HEK293T (cell line): ENCODE data around the gene TTLL9.

ENCODE experiments used
- CTCF ChIA-PET: fragments of 350-600 bp; formaldehyde crosslinking; extraction: SDS; loops from one replicate; lab custom pipeline; 2021; ENCODE audit warnings: antibody characterized with exemption, inconsistent platforms; lab: Yijun Ruan, JAX
- POLR2A ChIA-PET: fragments of 350-600 bp; formaldehyde crosslinking; extraction: SDS; loops from one replicate; lab custom pipeline; 2020; ENCODE audit warnings: antibody characterized with exemption, inconsistent platforms; lab: Yijun Ruan, JAX
- DNase-seq: peaks from one replicate; pipeline ENCODE4 v3.0.0; 2012; ENCODE audit warnings: mixed read lengths; ENCODE audit errors: extremely low spot score
- ARNT ChIP-seq: fragments of 450-650 bp; IDR thresholded peaks from 2 replicates; pipeline ENCODE4 v1.6.1; 2017; ENCODE audit warnings: mild to moderate bottlenecking
- BHLHE40 ChIP-seq: fragments of 450-650 bp; IDR thresholded peaks from 2 replicates; pipeline ENCODE4 v1.6.1; 2016; ENCODE audit warnings: mild to moderate bottlenecking, moderate library complexity, borderline replicate concordance
- CTBP1 ChIP-seq: fragments of 450-650 bp; IDR thresholded peaks from 2 replicates; pipeline ENCODE4 v1.6.1; 2016; ENCODE audit warnings: borderline replicate concordance
- ELF4 ChIP-seq: fragments of 450-650 bp; IDR thresholded peaks from 2 replicates; pipeline ENCODE4 v1.6.1; 2017; ENCODE audit warnings: antibody characterized with exemption
- FOXA1 ChIP-seq: fragments of 450-650 bp; IDR thresholded peaks from 2 replicates; pipeline ENCODE4 v1.6.1; 2016; ENCODE audit warnings: mild to moderate bottlenecking
- FOXK2 ChIP-seq: fragments of 450-650 bp; IDR thresholded peaks from 2 replicates; pipeline ENCODE4 v1.6.1; 2016; ENCODE audit warnings: mild to moderate bottlenecking
- FOXM1 ChIP-seq: fragments of 450-650 bp; IDR thresholded peaks from 2 replicates; pipeline ENCODE4 v1.6.1; 2017; ENCODE audit warnings: mild to moderate bottlenecking, borderline replicate concordance
- HDGF ChIP-seq: fragments of 450-650 bp; IDR thresholded peaks from 2 replicates; pipeline ENCODE4 v1.6.1; 2017; ENCODE audit warnings: antibody characterized with exemption, borderline replicate concordance
- L3MBTL2 ChIP-seq: fragments of 450-650 bp; conservative IDR thresholded peaks from 2 replicates; pipeline ENCODE4 v1.6.1; 2016; ENCODE audit warnings: mild to moderate bottlenecking
- LEF1 ChIP-seq: fragments of 450-650 bp; IDR thresholded peaks from 2 replicates; pipeline ENCODE4 v1.6.1; 2017; ENCODE audit warnings: mild to moderate bottlenecking, borderline replicate concordance
- NFRKB ChIP-seq: fragments of 450-650 bp; IDR thresholded peaks from 2 replicates; pipeline ENCODE4 v1.6.1; 2016; ENCODE audit warnings: mild to moderate bottlenecking, moderate library complexity
- SP1 ChIP-seq: fragments of 450-650 bp; IDR thresholded peaks from 2 replicates; pipeline ENCODE4 v1.6.1; 2017
- SUZ12 ChIP-seq: fragments of 450-650 bp; IDR thresholded peaks from 2 replicates; pipeline ENCODE4 v1.6.1; 2016; ENCODE audit warnings: mild to moderate bottlenecking
- TARDBP ChIP-seq: fragments of 450-650 bp; IDR thresholded peaks from 2 replicates; pipeline ENCODE4 v1.6.1; 2016
- ZNF384 ChIP-seq: fragments of 450-650 bp; IDR thresholded peaks from 2 replicates; pipeline ENCODE4 v1.6.1; 2016
- TF ChIP-seq, protein P1 (sequence below): fragments of 450-650 bp; IDR thresholded peaks from 2 replicates; pipeline ENCODE4 v1.6.1; 2016

Gene TTLL9

GRCh38 chr20:31830406-31830981 is 39.9 kb upstream of the TTLL9 start:
- TF ChIP-seq BHLHE40 (no peak), FOXA1 (no peak), FOXM1 (no peak), ZNF384 (no peak), SP1 (no peak), HDGF (no peak), FOXK2 (no peak), TARDBP (no peak), LEF1 (no peak), ARNT (no peak), L3MBTL2 (no peak), ELF4 (no peak), SUZ12 (no peak), NFRKB (no peak), CTBP1 (no peak)
- TF ChIP-seq, protein P1, sequence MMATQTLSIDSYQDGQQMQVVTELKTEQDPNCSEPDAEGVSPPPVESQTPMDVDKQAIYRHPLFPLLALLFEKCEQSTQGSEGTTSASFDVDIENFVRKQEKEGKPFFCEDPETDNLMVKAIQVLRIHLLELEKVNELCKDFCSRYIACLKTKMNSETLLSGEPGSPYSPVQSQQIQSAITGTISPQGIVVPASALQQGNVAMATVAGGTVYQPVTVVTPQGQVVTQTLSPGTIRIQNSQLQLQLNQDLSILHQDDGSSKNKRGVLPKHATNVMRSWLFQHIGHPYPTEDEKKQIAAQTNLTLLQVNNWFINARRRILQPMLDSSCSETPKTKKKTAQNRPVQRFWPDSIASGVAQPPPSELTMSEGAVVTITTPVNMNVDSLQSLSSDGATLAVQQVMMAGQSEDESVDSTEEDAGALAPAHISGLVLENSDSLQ: no peak
- DNase-seq: no peak
- POLR2A ChIA-PET: no interaction called here
- CTCF ChIA-PET: interaction anchor here (1.3 kb wide), 1 partner anchor 16 kb away, joined by 3 read pairs; no protein-coding TSS in a partner anchor

GRCh38 chr20:31831211-31831610 is 39.2 kb upstream of the TTLL9 start:
- ChIA-PET POLR2A (no interaction called here), CTCF (no interaction called here)
- no peak for TF ChIP-seq BHLHE40
- TF ChIP-seq, protein P1: no peak
- TF ChIP-seq FOXM1: no peak
- TF ChIP-seq TARDBP: no peak
- TF ChIP-seq FOXK2: no peak
- no peak for TF ChIP-seq L3MBTL2
- TF ChIP-seq ELF4: no peak
- TF ChIP-seq NFRKB: no peak
- TF ChIP-seq CTBP1: no peak
- TF ChIP-seq FOXA1: no peak
- no peak for TF ChIP-seq ZNF384
- no peak for TF ChIP-seq SUZ12
- no peak for TF ChIP-seq HDGF
- no peak for TF ChIP-seq SP1
- no peak for TF ChIP-seq LEF1
- no peak for TF ChIP-seq ARNT

GRCh38 chr20:31831771-31832306 is 38.6 kb upstream of the TTLL9 start:
- DNase-seq: no peak
- CTCF ChIA-PET: no interaction called here
- POLR2A ChIA-PET: no interaction called here
- TF ChIP-seq FOXK2 (no peak), TARDBP (no peak), L3MBTL2 (no peak)

More at GRCh38 chr20:31831211-31831610, 39.2 kb upstream of the TTLL9 start:
- no peak for DNase-seq

- CTCF ChIA-PET: interaction anchor here (0.8 kb wide), 1 partner anchor 10 kb away, joined by 3 read pairs; no protein-coding TSS in a partner anchor
- TF ChIP-seq BHLHE40: no peak
- no peak for TF ChIP-seq ELF4
- no peak for TF ChIP-seq LEF1
- TF ChIP-seq SUZ12: no peak
- TF ChIP-seq NFRKB: no peak
- no peak for TF ChIP-seq FOXK2
- TF ChIP-seq L3MBTL2: no peak
- no peak for TF ChIP-seq ZNF384
- no peak for TF ChIP-seq FOXA1
- TF ChIP-seq CTBP1: no peak
- TF ChIP-seq TARDBP: no peak
- no peak for TF ChIP-seq HDGF
- no peak for TF ChIP-seq SP1
- peak; percentile 79 for DNase-seq
- POLR2A ChIA-PET: no interaction called here
Measured at GRCh38 chr20:31833130-31833930, 37.1 kb upstream of the TTLL9 start.

DNA sequence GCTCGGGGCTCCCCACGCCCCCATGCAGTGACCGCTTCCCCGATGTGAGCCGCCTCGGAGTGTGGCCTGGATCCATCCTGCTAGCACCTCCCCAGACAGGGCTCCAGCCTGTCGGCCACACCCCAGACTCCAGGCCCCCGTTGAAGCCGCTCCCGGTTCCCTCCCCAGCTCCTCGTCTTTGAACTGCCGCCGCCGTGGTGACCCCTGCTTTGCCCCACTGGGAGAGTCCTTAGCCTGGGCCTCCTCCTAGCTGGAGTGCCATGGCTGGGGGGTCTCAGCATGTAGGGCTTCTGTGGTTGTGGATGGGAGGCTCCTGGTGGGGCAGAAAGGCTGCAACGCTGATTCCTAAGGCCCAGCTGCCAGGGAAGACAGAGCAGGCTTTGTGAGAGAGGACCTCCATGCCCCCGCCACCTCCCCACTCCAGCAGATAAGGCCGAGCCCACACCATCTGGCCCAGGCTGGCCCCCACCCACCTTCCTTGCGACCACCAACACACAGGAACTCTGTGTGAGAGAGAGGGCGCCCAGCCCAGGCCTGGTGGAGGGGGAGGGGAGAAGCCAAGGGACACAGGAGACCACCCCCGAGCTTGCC is 36.4 kb upstream of the TTLL9 start:
- CTCF ChIA-PET: interaction anchor here (0.8 kb wide), 1 partner anchor 11 kb away, joined by 3 read pairs; no protein-coding TSS in a partner anchor
- DNase-seq: no peak
- POLR2A ChIA-PET: no interaction called here
- no peak for TF ChIP-seq TARDBP
- no peak for TF ChIP-seq LEF1
- no peak for TF ChIP-seq ZNF384
- TF ChIP-seq HDGF: no peak
- TF ChIP-seq CTBP1: no peak

DNA sequence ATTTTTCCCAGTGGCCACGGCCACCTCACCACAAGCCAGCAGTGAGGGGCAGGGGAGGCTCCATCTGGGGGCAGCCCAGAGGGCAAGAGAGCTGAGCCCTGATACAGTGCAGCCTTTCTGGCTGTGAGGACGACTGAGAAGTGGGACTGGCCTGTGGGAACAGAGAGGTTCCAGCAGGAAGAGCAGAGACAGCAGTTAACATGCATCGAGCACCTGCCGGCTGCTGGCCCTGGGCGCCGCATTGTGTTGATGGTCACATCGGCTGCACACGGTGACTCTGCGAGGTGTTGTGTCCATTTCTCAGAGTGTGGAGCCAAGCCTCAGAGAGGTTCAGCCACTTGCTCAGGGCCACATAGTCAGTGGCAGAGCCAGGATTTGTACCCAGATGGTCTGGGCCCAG is 34.9 kb upstream of the TTLL9 start:
- no peak for DNase-seq
- TF ChIP-seq CTBP1: no peak
- no peak for TF ChIP-seq ZNF384
- TF ChIP-seq, protein P1: no peak
- TF ChIP-seq ELF4: no peak
- no peak for TF ChIP-seq SUZ12
- no peak for TF ChIP-seq BHLHE40
- no peak for TF ChIP-seq NFRKB
- no peak for TF ChIP-seq LEF1
- TF ChIP-seq HDGF: no peak
- TF ChIP-seq ARNT: no peak
- TF ChIP-seq TARDBP: no peak
- POLR2A ChIA-PET: no interaction called here
- CTCF ChIA-PET: interaction anchor here (0.8 to 2.0 kb wide), 2 partner anchors 12 to 153 kb away, joined by 3 to 5 read pairs; no protein-coding TSS in a partner anchor
